ENCODE measurements around the gene AKIRIN2.
"Not testable (repeated sequence)": the region's sequence is repeated elsewhere in the genome, so short reads cannot be mapped to it uniquely, and the experiment has no call there.

The AKIRIN2 gene

DNA sequence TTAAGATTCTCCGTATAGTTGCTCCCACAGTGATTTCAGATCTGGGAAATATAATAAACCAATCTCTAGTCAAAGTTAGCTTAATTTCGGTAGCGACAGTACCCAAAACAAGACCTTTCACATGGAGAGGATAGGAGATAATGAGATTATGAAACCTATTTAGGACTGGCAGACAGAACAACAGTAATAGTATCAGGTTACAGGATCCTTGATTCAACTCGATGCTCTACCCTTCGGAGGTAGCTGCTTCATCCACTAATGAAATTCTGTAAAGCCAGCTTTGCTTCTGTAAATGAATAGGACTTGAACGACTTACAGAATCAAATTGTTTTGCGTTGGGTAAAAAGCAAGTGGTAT is 534 bp upstream of the AKIRIN2 start:
- peak; percentile 77 for DNase-seq (ENCODE audit: low read depth)
- peak overlapping the region; percentile 84 for H3K4me3 ChIP-seq (ENCODE audit: control insufficient read depth, low read depth, low read length)

DNA sequence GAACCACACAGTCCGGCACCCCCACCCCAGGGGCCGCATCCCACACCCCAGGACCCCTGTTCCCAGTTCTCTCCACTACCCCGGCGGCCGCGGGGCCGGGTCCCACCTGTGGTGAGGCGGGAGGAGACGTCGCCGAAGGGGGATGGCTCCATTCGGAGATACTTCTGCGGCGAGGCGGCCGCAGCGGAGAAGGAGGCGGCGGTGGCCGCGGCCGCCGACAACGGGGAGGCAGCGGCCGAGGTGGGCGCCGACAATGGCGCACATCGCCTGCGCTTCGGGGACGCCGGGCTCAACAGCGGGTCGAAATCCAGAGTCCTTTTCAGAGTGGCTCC is 723 bp downstream of the AKIRIN2 start:
- peak overlapping the region; percentile 84 for H3K4me3 ChIP-seq (ENCODE audit: control insufficient read depth, low read depth, low read length)
- TF ChIP-seq, protein P1, sequence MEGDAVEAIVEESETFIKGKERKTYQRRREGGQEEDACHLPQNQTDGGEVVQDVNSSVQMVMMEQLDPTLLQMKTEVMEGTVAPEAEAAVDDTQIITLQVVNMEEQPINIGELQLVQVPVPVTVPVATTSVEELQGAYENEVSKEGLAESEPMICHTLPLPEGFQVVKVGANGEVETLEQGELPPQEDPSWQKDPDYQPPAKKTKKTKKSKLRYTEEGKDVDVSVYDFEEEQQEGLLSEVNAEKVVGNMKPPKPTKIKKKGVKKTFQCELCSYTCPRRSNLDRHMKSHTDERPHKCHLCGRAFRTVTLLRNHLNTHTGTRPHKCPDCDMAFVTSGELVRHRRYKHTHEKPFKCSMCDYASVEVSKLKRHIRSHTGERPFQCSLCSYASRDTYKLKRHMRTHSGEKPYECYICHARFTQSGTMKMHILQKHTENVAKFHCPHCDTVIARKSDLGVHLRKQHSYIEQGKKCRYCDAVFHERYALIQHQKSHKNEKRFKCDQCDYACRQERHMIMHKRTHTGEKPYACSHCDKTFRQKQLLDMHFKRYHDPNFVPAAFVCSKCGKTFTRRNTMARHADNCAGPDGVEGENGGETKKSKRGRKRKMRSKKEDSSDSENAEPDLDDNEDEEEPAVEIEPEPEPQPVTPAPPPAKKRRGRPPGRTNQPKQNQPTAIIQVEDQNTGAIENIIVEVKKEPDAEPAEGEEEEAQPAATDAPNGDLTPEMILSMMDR (conservative IDR thresholded peaks at IDR 0.05; ENCODE audit: control insufficient read depth, insufficient read depth, low read depth, low read length) = no peak
- no peak for DNase-seq (ENCODE audit: low read depth)

More for the DNA sequence above, 534 bp upstream of the AKIRIN2 start:
- TF ChIP-seq, protein P1 (conservative IDR thresholded peaks at IDR 0.05; ENCODE audit: control insufficient read depth, insufficient read depth, low read depth, low read length) = no peak

GRCh38 chr6:87700397-87701343 is 1.4 kb downstream of the AKIRIN2 start:
- TF ChIP-seq, protein P1 (conservative IDR thresholded peaks at IDR 0.05; ENCODE audit: control insufficient read depth, insufficient read depth, low read depth, low read length) = no peak
- peak; percentile 86 for DNase-seq (ENCODE audit: low read depth)
- peak overlapping the region; percentile 84 for H3K4me3 ChIP-seq (ENCODE audit: control insufficient read depth, low read depth, low read length)

GRCh38 chr6:87699576-87699975 is 2.5 kb downstream of the AKIRIN2 start:
- DNase-seq (ENCODE audit: low read depth) = no peak
- peak overlapping the region; percentile 84 for H3K4me3 ChIP-seq (ENCODE audit: control insufficient read depth, low read depth, low read length)
- TF ChIP-seq, protein P1 (conservative IDR thresholded peaks at IDR 0.05; ENCODE audit: control insufficient read depth, insufficient read depth, low read depth, low read length) = no peak

GRCh38 chr6:87698547-87699006 is 3.5 kb downstream of the AKIRIN2 start:
- TF ChIP-seq, protein P1 (conservative IDR thresholded peaks at IDR 0.05; ENCODE audit: control insufficient read depth, insufficient read depth, low read depth, low read length) = no peak

DNA sequence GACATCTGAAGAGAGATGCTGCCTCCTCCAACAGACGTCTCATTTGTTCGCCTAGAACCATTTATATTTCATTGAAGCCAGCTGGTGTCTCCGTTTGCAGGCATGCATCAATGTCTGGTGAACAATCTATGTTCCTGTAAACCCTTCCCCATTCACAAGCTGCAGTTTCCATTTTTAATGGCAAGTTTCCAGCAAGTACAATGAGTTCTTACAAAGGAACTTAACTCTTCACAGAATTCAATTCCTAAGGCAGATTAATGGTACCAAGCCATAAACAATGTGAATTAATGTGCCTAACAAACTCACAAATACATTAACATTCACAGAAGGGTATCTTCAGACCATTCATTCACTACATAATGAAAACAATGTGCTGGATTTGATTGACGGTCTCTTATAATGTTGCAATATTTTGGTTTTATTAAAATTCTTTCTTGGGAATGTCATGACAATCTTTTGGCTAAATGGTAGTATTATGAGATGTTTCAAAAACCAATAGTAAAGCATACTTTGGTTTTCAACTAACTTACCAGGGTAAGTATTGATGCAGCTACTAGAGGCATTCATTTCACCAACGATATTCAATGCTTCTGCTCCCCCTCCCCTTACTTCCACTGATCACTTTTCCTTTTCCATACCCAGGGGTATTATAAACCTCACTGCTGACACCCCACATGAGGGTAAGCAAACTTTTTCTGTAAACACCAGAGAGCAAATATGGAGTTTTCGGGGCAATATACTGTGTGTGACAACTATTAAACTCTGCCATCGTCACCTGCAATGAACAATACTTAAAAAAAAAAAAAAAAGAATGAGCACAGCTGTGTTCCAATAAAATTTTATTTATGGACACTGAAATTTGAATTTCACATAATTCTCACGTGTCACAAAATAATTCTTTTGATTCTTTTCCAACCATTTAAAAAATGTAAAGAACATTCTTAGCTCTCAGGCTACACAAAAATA is 4.2 kb downstream of the AKIRIN2 start:
- peak; percentile 91 for DNase-seq (ENCODE audit: low read depth)
- H3K4me3 ChIP-seq (ENCODE audit: control insufficient read depth, low read depth, low read length) = peak overlapping the region; percentile 84
- TF ChIP-seq, protein P1 (conservative IDR thresholded peaks at IDR 0.05; ENCODE audit: control insufficient read depth, insufficient read depth, low read depth, low read length) = no peak

More at GRCh38 chr6:87698547-87699006, 3.5 kb downstream of the AKIRIN2 start:
- peak overlapping the region; percentile 84 for H3K4me3 ChIP-seq (ENCODE audit: control insufficient read depth, low read depth, low read length)
- DNase-seq (ENCODE audit: low read depth) = peak; percentile 42

GRCh38 chr6:87696817-87697216 is 5.2 kb downstream of the AKIRIN2 start:
- DNase-seq (ENCODE audit: low read depth); H3K4me3 ChIP-seq (ENCODE audit: control insufficient read depth, low read depth, low read length): not testable (repeated sequence)
